WTC11 (cell line): Measurements from ENCODE around the gene OXT. TPM values are rescaled to one million over a fixed set of nuclear protein-coding genes. Genes with fewer than 3 reads are reported as not detected.

Source experiments
- ELF4 ChIP-seq: sonication (generic); formaldehyde crosslinking; IDR thresholded peaks from 2 replicates; pipeline ENCODE4 v1.8.1; 2022; ENCODE audit warnings: low read depth, mild to moderate bottlenecking, moderate library complexity, missing genetic modification reagents
- FOXJ3 ChIP-seq: sonication (generic); formaldehyde crosslinking; IDR thresholded peaks from 2 replicates; pipeline ENCODE4 v1.9.0; 2021; ENCODE audit warnings: missing genetic modification reagents, mild to moderate bottlenecking, borderline replicate concordance
- GABPB1 ChIP-seq: sonication (generic); formaldehyde crosslinking; IDR thresholded peaks from 2 replicates; pipeline ENCODE4 v1.8.1; 2023; ENCODE audit warnings: mild to moderate bottlenecking, missing genetic modification reagents
- JAZF1 ChIP-seq: fragments of 250-450 bp; sonication (Bioruptor Pico); IDR thresholded peaks from 2 replicates; pipeline ENCODE4 v1.9.0; 2021; ENCODE audit warnings: moderate library complexity, mild to moderate bottlenecking, inconsistent platforms
- MYBL2 ChIP-seq: sonication (generic); formaldehyde crosslinking; IDR thresholded peaks from 2 replicates; pipeline ENCODE4 v1.8.1; 2023; ENCODE audit warnings: mild to moderate bottlenecking, moderate library complexity, missing genetic modification reagents
- TEAD1 ChIP-seq: sonication (generic); formaldehyde crosslinking; IDR thresholded peaks from 2 replicates; pipeline ENCODE4 v1.8.0; 2022; ENCODE audit warnings: mild to moderate bottlenecking, missing genetic modification reagents
- TEAD4 ChIP-seq: sonication (generic); formaldehyde crosslinking; IDR thresholded peaks from 2 replicates; pipeline ENCODE4 v1.8.0; 2022; ENCODE audit warnings: mild to moderate bottlenecking, missing genetic modification reagents
- ZNF317 ChIP-seq: sonication (generic); formaldehyde crosslinking; IDR thresholded peaks from 2 replicates; pipeline ENCODE4 v1.8.1; 2023; ENCODE audit warnings: low read depth, mild to moderate bottlenecking, moderate library complexity, missing genetic modification reagents, borderline replicate concordance
- ZNF416 ChIP-seq: fragments of 250-450 bp; sonication (Bioruptor Pico); IDR thresholded peaks from 2 replicates; pipeline ENCODE4 v1.9.0; 2021; ENCODE audit warnings: mild to moderate bottlenecking, inconsistent platforms
- total RNA-seq: library from RNA; stranded (reverse); gene quantifications from 3 replicates; pipeline ENCODE4 v1.2.3, GENCODE V29; 2021
- TF ChIP-seq, protein P1 (sequence below): fragments of 250-450 bp; sonication (Bioruptor Pico); IDR thresholded peaks from 2 replicates; pipeline ENCODE4 v2.1.2; 2022; ENCODE audit warnings: mild to moderate bottlenecking, moderate library complexity
- TF ChIP-seq, protein P2 (sequence below): sonication (generic); formaldehyde crosslinking; IDR thresholded peaks from 2 replicates; pipeline ENCODE4 v1.8.0; 2023; ENCODE audit warnings: missing genetic modification reagents
- TF ChIP-seq, protein P3 (sequence below): sonication (generic); formaldehyde crosslinking; IDR thresholded peaks from 2 replicates; pipeline ENCODE4 v1.8.0; 2022; ENCODE audit warnings: mild to moderate bottlenecking, missing genetic modification reagents
- TF ChIP-seq, protein P4 (sequence below): sonication (generic); formaldehyde crosslinking; conservative IDR thresholded peaks from 2 replicates; pipeline ENCODE4 v1.8.1; 2023; ENCODE audit warnings: mild to moderate bottlenecking, low read depth, missing genetic modification reagents, moderate library complexity
- TF ChIP-seq, protein P5 (sequence below): sonication (generic); formaldehyde crosslinking; conservative IDR thresholded peaks from 2 replicates; pipeline ENCODE4 v1.8.1; 2022; ENCODE audit warnings: mild to moderate bottlenecking, missing genetic modification reagents
- TF ChIP-seq, protein P6 (sequence below): sonication (generic); formaldehyde crosslinking; IDR thresholded peaks from 2 replicates; pipeline ENCODE4 v1.8.0; 2022; ENCODE audit warnings: mild to moderate bottlenecking, missing genetic modification reagents
- TF ChIP-seq, protein P7 (sequence below): sonication (generic); formaldehyde crosslinking; IDR thresholded peaks from 2 replicates; pipeline ENCODE4 v1.8.1; 2023; ENCODE audit warnings: mild to moderate bottlenecking, missing genetic modification reagents
- TF ChIP-seq, protein P8 (sequence below): sonication (generic); formaldehyde crosslinking; IDR thresholded peaks from 2 replicates; pipeline ENCODE4 v1.8.1; 2023; ENCODE audit warnings: mild to moderate bottlenecking, missing genetic modification reagents, moderate library complexity
- TF ChIP-seq, protein P9 (sequence below): sonication (generic); formaldehyde crosslinking; IDR thresholded peaks from 2 replicates; pipeline ENCODE4 v1.8.0; 2022; ENCODE audit warnings: missing genetic modification reagents
- TF ChIP-seq, protein P10 (sequence below): fragments of 250-450 bp; sonication (Bioruptor Pico); IDR thresholded peaks from 2 replicates; pipeline ENCODE4 v1.8.0; 2021; ENCODE audit warnings: mild to moderate bottlenecking
- TF ChIP-seq, protein P11 (sequence below): sonication (generic); formaldehyde crosslinking; IDR thresholded peaks from 2 replicates; pipeline ENCODE4 v1.8.1; 2023; ENCODE audit warnings: mild to moderate bottlenecking, missing genetic modification reagents, moderate library complexity

OXT gene
- total RNA-seq, 1 experiment from 2014 or later = not detected

DNA sequence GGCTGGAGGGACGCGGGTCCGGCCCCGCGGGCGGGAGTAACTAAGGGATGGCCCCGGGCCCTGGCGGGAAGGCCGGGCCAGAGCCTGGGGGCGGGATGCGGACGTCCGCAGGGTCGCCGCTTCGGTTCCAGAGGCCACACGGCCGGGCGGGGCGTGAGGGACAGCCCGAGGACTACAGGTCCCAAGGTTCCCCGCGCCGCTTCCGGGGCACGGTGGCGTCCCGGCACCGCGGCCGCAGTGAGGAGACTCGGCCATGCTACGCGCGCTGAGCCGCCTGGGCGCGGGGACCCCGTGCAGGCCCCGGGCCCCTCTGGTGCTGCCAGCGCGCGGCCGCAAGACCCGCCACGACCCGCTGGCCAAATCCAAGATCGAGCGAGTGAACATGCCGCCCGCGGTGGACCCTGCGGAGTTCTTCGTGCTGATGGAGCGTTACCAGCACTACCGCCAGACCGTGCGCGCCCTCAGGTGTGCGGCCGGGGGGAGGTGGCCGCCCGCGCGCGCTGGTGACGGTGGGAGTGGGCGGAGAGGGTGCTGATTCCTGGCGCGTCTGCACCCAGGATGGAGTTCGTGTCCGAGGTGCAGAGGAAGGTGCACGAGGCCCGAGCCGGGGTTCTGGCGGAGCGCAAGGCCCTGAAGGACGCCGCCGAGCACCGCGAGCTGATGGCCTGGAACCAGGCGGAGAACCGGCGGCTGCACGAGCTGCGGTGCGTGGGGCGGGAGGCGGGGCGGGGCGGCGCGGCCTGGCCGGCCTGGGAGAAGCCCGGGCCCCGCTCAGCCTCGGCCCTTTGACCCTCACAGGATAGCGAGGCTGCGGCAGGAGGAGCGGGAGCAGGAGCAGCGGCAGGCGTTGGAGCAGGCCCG is 25.4 kb upstream of the OXT start, which contains the start of gene MRPS26 (continued):
- TF ChIP-seq, protein P1, sequence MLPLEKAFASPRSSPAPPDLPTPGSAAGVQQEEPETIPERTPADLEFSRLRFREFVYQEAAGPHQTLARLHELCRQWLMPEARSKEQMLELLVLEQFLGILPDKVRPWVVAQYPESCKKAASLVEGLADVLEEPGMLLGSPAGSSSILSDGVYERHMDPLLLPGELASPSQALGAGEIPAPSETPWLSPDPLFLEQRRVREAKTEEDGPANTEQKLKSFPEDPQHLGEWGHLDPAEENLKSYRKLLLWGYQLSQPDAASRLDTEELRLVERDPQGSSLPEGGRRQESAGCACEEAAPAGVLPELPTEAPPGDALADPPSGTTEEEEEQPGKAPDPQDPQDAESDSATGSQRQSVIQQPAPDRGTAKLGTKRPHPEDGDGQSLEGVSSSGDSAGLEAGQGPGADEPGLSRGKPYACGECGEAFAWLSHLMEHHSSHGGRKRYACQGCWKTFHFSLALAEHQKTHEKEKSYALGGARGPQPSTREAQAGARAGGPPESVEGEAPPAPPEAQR (CRISPR knock-in tag) = no peak
- TF ChIP-seq ZNF317 (CRISPR knock-in tag) (no peak), ELF4 (CRISPR knock-in tag) (no peak), TEAD1 (CRISPR knock-in tag) (no peak), FOXJ3 (CRISPR knock-in tag) (no peak), MYBL2 (CRISPR knock-in tag) (no peak; the same call in 1 of the 2 replicates), GABPB1 (peak; percentile 78), JAZF1 (CRISPR knock-in tag) (no peak), ZNF416 (CRISPR knock-in tag) (no peak), TEAD4 (CRISPR knock-in tag) (no peak)
- TF ChIP-seq, protein P2, sequence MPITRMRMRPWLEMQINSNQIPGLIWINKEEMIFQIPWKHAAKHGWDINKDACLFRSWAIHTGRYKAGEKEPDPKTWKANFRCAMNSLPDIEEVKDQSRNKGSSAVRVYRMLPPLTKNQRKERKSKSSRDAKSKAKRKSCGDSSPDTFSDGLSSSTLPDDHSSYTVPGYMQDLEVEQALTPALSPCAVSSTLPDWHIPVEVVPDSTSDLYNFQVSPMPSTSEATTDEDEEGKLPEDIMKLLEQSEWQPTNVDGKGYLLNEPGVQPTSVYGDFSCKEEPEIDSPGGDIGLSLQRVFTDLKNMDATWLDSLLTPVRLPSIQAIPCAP (CRISPR knock-in tag) = no peak
- TF ChIP-seq, protein P3, sequence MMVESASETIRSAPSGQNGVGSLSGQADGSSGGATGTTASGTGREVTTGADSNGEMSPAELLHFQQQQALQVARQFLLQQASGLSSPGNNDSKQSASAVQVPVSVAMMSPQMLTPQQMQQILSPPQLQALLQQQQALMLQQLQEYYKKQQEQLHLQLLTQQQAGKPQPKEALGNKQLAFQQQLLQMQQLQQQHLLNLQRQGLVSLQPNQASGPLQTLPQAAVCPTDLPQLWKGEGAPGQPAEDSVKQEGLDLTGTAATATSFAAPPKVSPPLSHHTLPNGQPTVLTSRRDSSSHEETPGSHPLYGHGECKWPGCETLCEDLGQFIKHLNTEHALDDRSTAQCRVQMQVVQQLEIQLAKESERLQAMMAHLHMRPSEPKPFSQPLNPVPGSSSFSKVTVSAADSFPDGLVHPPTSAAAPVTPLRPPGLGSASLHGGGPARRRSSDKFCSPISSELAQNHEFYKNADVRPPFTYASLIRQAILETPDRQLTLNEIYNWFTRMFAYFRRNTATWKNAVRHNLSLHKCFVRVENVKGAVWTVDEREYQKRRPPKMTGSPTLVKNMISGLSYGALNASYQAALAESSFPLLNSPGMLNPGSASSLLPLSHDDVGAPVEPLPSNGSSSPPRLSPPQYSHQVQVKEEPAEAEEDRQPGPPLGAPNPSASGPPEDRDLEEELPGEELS (CRISPR knock-in tag) = no peak; the same call in none of the 2 replicates
- TF ChIP-seq, protein P4, sequence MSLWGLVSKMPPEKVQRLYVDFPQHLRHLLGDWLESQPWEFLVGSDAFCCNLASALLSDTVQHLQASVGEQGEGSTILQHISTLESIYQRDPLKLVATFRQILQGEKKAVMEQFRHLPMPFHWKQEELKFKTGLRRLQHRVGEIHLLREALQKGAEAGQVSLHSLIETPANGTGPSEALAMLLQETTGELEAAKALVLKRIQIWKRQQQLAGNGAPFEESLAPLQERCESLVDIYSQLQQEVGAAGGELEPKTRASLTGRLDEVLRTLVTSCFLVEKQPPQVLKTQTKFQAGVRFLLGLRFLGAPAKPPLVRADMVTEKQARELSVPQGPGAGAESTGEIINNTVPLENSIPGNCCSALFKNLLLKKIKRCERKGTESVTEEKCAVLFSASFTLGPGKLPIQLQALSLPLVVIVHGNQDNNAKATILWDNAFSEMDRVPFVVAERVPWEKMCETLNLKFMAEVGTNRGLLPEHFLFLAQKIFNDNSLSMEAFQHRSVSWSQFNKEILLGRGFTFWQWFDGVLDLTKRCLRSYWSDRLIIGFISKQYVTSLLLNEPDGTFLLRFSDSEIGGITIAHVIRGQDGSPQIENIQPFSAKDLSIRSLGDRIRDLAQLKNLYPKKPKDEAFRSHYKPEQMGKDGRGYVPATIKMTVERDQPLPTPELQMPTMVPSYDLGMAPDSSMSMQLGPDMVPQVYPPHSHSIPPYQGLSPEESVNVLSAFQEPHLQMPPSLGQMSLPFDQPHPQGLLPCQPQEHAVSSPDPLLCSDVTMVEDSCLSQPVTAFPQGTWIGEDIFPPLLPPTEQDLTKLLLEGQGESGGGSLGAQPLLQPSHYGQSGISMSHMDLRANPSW (CRISPR knock-in tag) = no peak
- TF ChIP-seq, protein P5, sequence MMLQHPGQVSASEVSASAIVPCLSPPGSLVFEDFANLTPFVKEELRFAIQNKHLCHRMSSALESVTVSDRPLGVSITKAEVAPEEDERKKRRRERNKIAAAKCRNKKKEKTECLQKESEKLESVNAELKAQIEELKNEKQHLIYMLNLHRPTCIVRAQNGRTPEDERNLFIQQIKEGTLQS (CRISPR knock-in tag) = no peak
- TF ChIP-seq, protein P6, sequence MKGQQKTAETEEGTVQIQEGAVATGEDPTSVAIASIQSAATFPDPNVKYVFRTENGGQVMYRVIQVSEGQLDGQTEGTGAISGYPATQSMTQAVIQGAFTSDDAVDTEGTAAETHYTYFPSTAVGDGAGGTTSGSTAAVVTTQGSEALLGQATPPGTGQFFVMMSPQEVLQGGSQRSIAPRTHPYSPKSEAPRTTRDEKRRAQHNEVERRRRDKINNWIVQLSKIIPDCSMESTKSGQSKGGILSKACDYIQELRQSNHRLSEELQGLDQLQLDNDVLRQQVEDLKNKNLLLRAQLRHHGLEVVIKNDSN (CRISPR knock-in tag) = no peak
- TF ChIP-seq, protein P7, sequence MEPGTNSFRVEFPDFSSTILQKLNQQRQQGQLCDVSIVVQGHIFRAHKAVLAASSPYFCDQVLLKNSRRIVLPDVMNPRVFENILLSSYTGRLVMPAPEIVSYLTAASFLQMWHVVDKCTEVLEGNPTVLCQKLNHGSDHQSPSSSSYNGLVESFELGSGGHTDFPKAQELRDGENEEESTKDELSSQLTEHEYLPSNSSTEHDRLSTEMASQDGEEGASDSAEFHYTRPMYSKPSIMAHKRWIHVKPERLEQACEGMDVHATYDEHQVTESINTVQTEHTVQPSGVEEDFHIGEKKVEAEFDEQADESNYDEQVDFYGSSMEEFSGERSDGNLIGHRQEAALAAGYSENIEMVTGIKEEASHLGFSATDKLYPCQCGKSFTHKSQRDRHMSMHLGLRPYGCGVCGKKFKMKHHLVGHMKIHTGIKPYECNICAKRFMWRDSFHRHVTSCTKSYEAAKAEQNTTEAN (CRISPR knock-in tag) = no peak; the same call in 1 of the 2 replicates
- TF ChIP-seq, protein P8, sequence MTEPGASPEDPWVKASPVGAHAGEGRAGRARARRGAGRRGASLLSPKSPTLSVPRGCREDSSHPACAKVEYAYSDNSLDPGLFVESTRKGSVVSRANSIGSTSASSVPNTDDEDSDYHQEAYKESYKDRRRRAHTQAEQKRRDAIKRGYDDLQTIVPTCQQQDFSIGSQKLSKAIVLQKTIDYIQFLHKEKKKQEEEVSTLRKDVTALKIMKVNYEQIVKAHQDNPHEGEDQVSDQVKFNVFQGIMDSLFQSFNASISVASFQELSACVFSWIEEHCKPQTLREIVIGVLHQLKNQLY = no peak
- TF ChIP-seq, protein P9, sequence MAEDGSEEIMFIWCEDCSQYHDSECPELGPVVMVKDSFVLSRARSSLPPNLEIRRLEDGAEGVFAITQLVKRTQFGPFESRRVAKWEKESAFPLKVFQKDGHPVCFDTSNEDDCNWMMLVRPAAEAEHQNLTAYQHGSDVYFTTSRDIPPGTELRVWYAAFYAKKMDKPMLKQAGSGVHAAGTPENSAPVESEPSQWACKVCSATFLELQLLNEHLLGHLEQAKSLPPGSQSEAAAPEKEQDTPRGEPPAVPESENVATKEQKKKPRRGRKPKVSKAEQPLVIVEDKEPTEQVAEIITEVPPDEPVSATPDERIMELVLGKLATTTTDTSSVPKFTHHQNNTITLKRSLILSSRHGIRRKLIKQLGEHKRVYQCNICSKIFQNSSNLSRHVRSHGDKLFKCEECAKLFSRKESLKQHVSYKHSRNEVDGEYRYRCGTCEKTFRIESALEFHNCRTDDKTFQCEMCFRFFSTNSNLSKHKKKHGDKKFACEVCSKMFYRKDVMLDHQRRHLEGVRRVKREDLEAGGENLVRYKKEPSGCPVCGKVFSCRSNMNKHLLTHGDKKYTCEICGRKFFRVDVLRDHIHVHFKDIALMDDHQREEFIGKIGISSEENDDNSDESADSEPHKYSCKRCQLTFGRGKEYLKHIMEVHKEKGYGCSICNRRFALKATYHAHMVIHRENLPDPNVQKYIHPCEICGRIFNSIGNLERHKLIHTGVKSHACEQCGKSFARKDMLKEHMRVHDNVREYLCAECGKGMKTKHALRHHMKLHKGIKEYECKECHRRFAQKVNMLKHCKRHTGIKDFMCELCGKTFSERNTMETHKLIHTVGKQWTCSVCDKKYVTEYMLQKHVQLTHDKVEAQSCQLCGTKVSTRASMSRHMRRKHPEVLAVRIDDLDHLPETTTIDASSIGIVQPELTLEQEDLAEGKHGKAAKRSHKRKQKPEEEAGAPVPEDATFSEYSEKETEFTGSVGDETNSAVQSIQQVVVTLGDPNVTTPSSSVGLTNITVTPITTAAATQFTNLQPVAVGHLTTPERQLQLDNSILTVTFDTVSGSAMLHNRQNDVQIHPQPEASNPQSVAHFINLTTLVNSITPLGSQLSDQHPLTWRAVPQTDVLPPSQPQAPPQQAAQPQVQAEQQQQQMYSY (CRISPR knock-in tag) = no peak
- TF ChIP-seq, protein P10, sequence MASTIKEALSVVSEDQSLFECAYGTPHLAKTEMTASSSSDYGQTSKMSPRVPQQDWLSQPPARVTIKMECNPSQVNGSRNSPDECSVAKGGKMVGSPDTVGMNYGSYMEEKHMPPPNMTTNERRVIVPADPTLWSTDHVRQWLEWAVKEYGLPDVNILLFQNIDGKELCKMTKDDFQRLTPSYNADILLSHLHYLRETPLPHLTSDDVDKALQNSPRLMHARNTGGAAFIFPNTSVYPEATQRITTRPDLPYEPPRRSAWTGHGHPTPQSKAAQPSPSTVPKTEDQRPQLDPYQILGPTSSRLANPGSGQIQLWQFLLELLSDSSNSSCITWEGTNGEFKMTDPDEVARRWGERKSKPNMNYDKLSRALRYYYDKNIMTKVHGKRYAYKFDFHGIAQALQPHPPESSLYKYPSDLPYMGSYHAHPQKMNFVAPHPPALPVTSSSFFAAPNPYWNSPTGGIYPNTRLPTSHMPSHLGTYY (CRISPR knock-in tag) = no peak
- TF ChIP-seq, protein P11, sequence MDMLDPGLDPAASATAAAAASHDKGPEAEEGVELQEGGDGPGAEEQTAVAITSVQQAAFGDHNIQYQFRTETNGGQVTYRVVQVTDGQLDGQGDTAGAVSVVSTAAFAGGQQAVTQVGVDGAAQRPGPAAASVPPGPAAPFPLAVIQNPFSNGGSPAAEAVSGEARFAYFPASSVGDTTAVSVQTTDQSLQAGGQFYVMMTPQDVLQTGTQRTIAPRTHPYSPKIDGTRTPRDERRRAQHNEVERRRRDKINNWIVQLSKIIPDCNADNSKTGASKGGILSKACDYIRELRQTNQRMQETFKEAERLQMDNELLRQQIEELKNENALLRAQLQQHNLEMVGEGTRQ (CRISPR knock-in tag) = no peak; the same call in 1 of the 2 replicates
